GM21529 (cell line): ENCODE measurements around the gene DEFB113.

Experiments used
- ATAC-seq: cut with Tn5 transposase; IDR thresholded peaks from one replicate; pipeline ENCODE4 v1.9.1; 2021; ENCODE audit not compliant: unreplicated experiment

The DEFB113 gene

GRCh38 chr6:49937811-49938210, 31.6 kb downstream of the DEFB113 start:
- ATAC-seq: no peak

DNA sequence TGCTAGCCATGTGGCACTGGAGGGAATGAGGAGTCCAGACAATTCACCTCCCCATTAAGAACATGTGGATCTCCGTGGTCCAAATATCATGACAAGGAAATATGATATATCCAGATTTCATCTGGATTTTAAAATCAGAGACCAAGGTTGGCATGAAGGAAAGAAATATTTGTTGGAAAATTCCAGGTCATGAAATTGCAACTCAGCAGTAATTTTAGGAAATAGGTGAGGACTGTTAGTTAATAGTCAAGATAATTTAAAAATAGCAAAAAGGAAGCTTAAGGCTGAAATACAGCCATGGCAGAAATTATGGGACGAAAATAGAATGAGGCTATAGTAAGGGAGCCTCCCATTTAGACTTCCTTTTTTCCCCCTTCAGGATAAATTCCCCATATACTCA, 32.4 kb downstream of the DEFB113 start:
- no peak for ATAC-seq

GRCh38 chr6:49935387-49935786, 34.0 kb downstream of the DEFB113 start:
- no peak for ATAC-seq

DNA sequence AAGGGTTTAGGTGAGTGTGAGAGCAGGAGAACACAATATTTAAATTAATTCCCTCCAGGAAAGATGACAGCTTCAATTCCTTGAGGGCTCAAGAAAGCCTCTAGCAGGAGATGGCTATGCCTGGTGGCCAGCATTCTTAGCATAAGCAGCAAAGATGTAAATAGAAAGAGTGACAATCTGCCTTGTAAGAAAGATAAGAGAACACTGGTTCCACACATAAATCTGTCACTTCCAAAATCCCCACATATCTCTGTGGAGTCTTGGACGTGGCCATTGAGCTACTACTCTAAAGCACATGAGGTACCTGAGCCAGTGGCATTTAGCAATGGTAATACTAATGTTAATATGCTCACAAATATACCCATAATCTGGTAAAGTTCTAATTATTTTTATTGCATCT, 34.7 kb downstream of the DEFB113 start:
- no peak for ATAC-seq

DNA sequence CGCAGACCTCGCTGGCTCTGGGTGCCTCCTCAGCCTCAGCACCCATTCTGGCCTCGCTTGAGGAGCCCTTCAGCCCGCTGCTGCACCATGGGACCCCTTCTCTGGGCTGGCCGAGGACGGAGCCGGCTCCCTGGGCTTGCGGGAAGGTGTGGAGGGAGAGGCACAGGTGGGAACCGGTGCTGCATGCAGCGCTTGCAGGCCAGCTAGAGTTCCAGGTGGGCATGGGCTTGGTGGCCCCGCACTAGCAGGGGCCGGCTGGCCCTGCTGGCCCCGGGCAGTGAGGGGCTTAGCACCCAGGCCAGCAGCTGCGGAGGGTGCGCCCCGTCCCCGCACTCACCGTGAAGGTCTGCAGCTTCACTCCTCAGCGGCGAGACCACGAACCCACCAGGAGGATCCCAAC, 35.9 kb downstream of the DEFB113 start:
- no peak for ATAC-seq

GRCh38 chr6:49929340-49929739, 40.1 kb downstream of the DEFB113 start:
- ATAC-seq: no peak

DNA sequence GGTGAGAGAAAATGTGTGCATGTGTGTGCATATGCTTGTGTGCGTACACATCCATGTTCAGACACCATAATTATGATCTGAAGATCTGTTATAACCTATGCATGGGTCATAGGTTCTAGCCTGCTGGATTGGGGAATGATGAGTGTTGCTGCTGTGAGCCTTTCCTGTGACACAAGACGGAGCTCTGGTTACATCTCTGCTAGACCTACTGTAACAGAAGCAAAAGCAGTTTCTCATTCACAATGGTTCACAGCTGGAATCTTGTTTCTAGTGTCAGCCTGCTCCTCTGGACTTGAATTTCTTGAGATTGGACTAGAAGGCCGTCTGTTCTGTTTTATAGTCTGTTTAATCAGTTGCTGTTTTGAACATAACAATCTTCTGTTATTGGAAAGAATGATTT, 45.6 kb downstream of the DEFB113 start:
- no peak for ATAC-seq

DNA sequence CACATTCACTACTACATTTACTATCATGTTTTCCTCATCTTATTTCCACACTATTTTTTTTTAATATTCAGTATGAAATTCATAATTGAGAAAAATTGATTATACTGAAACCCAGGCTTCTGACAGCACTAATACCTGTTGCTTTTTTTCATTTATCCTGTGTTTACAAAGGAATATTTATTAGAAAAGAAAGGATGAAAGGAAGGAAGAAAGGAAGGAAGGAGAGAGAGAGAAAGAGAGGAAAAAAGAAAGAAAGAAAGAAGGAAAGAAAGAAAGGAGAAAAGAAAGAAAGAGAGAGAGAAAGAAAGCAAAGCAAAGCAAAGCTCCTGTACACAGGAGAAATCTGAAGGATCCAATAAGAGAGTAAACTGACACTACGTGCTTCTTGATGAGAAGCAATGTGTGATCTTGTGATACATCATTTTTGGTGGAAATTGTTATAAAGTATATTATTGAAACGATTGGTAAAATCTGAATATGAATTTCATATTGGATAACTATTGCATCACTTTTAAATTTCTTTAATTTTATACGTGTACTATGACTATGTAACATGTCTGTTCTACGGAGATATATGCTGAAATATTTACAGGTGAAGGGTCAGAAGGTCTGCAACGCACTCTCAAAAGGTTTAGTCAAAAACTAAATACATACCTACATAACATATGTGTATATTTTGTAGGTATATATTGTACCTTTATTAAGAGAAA, 49.3 kb downstream of the DEFB113 start:
- no peak for ATAC-seq

DNA sequence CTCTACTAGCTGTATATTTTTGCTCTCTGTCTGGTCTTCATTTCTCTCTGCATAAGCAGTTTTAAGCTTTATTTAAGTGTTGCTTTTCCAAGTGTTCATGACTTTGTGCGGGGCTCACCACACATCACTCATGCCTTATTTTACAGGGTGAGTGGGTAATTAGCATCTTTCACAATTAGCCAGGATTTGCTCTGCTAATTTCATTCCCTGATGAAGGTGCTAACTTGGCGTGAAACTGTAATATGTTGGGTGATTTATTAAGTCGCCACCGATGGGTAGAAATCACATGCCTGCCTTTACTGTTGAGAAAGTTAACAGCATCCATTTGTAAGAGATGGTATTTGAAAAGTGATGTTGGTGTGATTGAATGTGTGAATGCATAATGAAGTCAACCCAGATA, 50.2 kb downstream of the DEFB113 start:
- no peak for ATAC-seq

GRCh38 chr6:49918787-49919186, 50.6 kb downstream of the DEFB113 start:
- no peak for ATAC-seq
